ENCODE measurements around the gene SUMO2. TPM values are rescaled to one million over a fixed set of nuclear protein-coding genes. Genes with fewer than 3 reads are reported as not detected.

The SUMO2 gene
- total RNA-seq, 1 donor from 2014 or later = 365 TPM

DNA sequence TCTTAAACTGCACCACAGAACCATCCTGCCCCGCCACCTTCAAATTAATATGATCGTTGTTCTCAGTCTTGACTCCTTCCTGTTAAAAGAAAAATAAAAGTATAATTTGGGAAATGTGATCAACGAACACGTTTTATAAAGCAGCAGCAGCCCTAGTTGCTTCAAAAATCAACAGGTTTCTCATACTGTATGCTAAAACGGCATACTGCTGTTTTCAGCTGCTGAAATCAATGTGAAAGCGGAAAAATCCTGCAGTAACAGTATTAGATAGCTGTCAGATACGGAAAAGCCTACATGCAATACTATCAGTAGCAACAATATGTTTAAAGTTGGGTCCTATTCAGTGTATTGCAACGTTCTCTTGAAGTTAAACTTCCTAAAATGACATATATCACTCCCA lies 1.6 kb downstream of the SUMO2 start:
- ChIA-PET POLR2A (interaction anchor here (0.6 to 1.6 kb wide), 7 partner anchors 9 to 738 kb away, joined by 3 to 10 read pairs (median 4); partner anchors contain the start of genes JPT1 and SLC25A19), CTCF (interaction anchor here (0.8 to 2.3 kb wide), 5 partner anchors 10 to 220 kb away, joined by 3 to 11 read pairs (median 8); partner anchors contain the start of gene CDR2L)
- peaks cover 40% of the 10 kb centered on the region for H3K36me3 Mint-ChIP-seq (ENCODE audit: low read depth)
- DNase-seq (no peak), ATAC-seq (ENCODE audit: low read depth) (no peak)
- H3K9me3 Mint-ChIP-seq = no peaks in the 10 kb centered on the region
- H3K27ac Mint-ChIP-seq = peak overlapping the region; percentile 83
- intact Hi-C loops (cut with micrococcal nuclease) = loop anchor here (5.0 to 10.0 kb wide), 6 partner anchors 49 to 676 kb away; partner anchors contain the start of genes GRB2, HID1, NT5C and WBP2
- TF ChIP-seq, protein P1, sequence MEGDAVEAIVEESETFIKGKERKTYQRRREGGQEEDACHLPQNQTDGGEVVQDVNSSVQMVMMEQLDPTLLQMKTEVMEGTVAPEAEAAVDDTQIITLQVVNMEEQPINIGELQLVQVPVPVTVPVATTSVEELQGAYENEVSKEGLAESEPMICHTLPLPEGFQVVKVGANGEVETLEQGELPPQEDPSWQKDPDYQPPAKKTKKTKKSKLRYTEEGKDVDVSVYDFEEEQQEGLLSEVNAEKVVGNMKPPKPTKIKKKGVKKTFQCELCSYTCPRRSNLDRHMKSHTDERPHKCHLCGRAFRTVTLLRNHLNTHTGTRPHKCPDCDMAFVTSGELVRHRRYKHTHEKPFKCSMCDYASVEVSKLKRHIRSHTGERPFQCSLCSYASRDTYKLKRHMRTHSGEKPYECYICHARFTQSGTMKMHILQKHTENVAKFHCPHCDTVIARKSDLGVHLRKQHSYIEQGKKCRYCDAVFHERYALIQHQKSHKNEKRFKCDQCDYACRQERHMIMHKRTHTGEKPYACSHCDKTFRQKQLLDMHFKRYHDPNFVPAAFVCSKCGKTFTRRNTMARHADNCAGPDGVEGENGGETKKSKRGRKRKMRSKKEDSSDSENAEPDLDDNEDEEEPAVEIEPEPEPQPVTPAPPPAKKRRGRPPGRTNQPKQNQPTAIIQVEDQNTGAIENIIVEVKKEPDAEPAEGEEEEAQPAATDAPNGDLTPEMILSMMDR (IDR thresholded peaks at IDR 0.05) = no peak
- peak overlapping the region; percentile 83 for H3K4me3 Mint-ChIP-seq
- no peaks in the 10 kb centered on the region for H3K27me3 Mint-ChIP-seq
- H3K4me1 Mint-ChIP-seq = peaks cover 43% of the 10 kb centered on the region

DNA sequence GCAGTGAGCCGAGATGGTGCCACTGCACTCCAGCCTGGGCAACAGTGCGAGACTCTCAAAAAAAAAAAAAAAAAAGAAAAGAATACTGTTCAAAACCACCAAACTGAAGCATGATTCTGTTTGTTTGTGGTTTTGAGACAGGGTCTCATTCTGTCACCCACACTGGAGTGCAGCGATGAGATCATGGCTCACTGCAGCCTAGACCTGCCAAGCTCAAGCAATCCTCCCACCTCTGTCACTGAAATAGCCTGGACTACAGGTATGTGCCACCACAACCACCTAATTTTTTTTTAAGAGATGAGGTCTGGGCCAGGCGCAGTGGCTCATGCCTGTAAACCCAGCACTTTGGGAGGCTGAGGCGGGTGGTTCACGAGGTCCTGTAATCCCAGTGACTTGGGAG lies 4.3 kb downstream of the SUMO2 start:
- H3K36me3 Mint-ChIP-seq (ENCODE audit: low read depth) = peaks cover 64% of the 10 kb centered on the region
- no peak for ATAC-seq (ENCODE audit: low read depth)
- intact Hi-C loops (cut with micrococcal nuclease) = no loop called here
- no peak overlapping the region for H3K27ac Mint-ChIP-seq
- H3K4me3 Mint-ChIP-seq = no peak overlapping the region
- H3K27me3 Mint-ChIP-seq = no peaks in the 10 kb centered on the region
- ChIA-PET CTCF (no interaction called here), POLR2A (interaction anchor here (0.6 to 0.7 kb wide), 2 partner anchors 64 to 66 kb away, joined by 3 read pairs; no protein-coding TSS in a partner anchor)
- TF ChIP-seq, protein P1 (IDR thresholded peaks at IDR 0.05) = no peak
- DNase-seq = no peak
- no peaks in the 10 kb centered on the region for H3K9me3 Mint-ChIP-seq
- peaks cover 34% of the 10 kb centered on the region for H3K4me1 Mint-ChIP-seq

DNA sequence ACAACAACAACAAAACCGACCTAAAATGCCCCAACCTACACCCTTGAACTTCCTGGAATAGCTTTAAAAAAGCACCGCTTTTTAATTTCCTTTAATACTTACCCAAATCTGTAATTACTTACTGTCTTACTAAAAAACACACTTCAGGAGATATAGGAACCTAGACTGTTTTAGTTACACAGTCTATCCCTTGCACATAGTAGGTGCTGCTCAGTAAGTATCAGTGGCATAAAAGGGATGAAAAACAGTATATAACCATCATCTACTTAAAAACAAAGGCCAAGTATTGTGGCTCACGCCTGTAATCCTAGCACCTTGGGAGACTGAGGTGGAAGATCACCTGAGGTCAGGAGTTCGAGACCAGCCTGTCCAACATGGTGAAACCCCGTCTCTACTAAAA lies 6.1 kb downstream of the SUMO2 start:
- DNase-seq = no peak
- intact Hi-C loops (cut with micrococcal nuclease) = no loop called here
- Mint-ChIP-seq H3K4me1 (peaks cover 33% of the 10 kb centered on the region), H3K36me3 (ENCODE audit: low read depth) (peaks cover 76% of the 10 kb centered on the region), H3K27ac (no peak overlapping the region), H3K9me3 (no peaks in the 10 kb centered on the region), H3K27me3 (no peaks in the 10 kb centered on the region), H3K4me3 (no peak overlapping the region)
- TF ChIP-seq, protein P1 (IDR thresholded peaks at IDR 0.05) = no peak
- POLR2A ChIA-PET = interaction anchor here (0.6 to 1.0 kb wide), 3 partner anchors 29 to 65 kb away, joined by 3 to 4 read pairs (median 3); partner anchors contain the start of gene NUP85
- CTCF ChIA-PET = interaction anchor here (1.3 to 8.6 kb wide), 2 partner anchors 25 to 62 kb away, joined by 5 to 192 read pairs; no protein-coding TSS in a partner anchor
- no peak for ATAC-seq (ENCODE audit: low read depth)

DNA sequence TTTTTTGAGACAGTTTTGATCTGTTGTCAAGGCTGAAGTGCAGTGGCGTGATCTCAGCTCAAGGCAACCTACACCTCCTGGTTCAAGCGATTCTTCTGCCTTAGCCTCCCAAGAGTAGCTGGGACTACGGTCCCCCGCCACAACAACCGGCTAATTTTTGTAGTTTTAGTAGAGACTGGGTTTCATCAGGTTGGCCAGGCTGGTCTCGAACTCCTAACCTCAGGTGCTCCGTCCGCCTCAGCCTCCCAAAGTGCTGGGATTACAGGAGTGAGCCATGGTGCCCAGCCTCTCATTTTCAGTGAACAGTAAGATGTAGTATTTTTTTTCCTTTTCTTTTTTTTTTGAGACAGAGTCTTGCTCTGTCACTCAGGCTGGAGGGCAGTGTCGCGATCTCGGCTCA lies 7.8 kb downstream of the SUMO2 start:
- TF ChIP-seq, protein P1 (IDR thresholded peaks at IDR 0.05) = no peak
- ChIA-PET POLR2A (interaction anchor here (2.5 kb wide), 1 partner anchor 21 kb away, joined by 8 read pairs; the partner anchor contains the start of gene JPT1), CTCF (interaction anchor here (1.3 to 8.6 kb wide), 3 partner anchors 27 to 213 kb away, joined by 4 to 192 read pairs (median 5); no protein-coding TSS in a partner anchor)
- ATAC-seq (ENCODE audit: low read depth) = no peak
- DNase-seq = no peak
- Mint-ChIP-seq H3K27me3 (no peaks in the 10 kb centered on the region), H3K4me3 (no peak overlapping the region), H3K9me3 (no peaks in the 10 kb centered on the region), H3K27ac (no peak overlapping the region), H3K36me3 (ENCODE audit: low read depth) (peaks cover 71% of the 10 kb centered on the region), H3K4me1 (peaks cover 21% of the 10 kb centered on the region)
- intact Hi-C loops (cut with micrococcal nuclease) = no loop called here

DNA sequence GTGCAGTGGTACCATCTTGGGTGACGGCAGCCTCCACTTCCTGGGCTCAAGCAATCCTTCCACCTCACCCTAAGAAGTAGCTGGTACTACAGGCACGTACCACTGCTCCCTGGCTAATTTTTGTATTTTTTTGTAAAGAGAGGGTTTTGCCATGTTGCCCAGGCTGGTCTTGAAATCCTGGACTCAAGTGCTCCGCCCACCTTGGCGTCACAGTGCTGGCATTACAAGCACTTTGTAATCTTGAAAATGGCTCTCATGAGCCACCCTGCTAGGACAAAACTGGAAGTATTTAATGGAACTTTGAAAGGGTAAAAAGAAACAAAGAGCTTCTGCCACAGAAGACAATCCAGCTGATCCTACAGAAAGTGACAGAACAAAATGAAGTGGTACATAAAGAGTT lies 9.2 kb downstream of the SUMO2 start:
- H3K27me3 Mint-ChIP-seq = no peaks in the 10 kb centered on the region
- CTCF ChIA-PET = interaction anchor here (1.1 to 8.6 kb wide), 3 partner anchors 28 to 59 kb away, joined by 3 to 192 read pairs (median 5); no protein-coding TSS in a partner anchor
- peaks cover 61% of the 10 kb centered on the region for H3K36me3 Mint-ChIP-seq (ENCODE audit: low read depth)
- H3K4me1 Mint-ChIP-seq = peaks cover 16% of the 10 kb centered on the region
- DNase-seq = no peak
- TF ChIP-seq, protein P1 (IDR thresholded peaks at IDR 0.05) = no peak
- peak overlapping the region; percentile 46 for H3K27ac Mint-ChIP-seq
- H3K4me3 Mint-ChIP-seq = no peak overlapping the region
- intact Hi-C loops (cut with micrococcal nuclease) = no loop called here
- ATAC-seq (ENCODE audit: low read depth) = no peak
- POLR2A ChIA-PET = interaction anchor here (0.6 to 2.5 kb wide), 4 partner anchors 19 to 1573 kb away, joined by 4 to 9 read pairs (median 6); partner anchors contain the start of genes JPT1 and WBP2
- H3K9me3 Mint-ChIP-seq = no peaks in the 10 kb centered on the region

Data from activated B cell treated with CpG ODN at 0.5 μM for 24 hours (primary cell).